ENCODE data around the gene BATF.

The BATF gene

GRCh38 chr14:75595226-75595625 lies 73.0 kb downstream of the BATF start:
- DNase-seq (ENCODE audit: low read depth in 2 of 2) = no peak
